Bronchial epithelial cell (primary cell): Measurements from ENCODE around the gene SENP2. TPM values are rescaled to one million over a fixed set of nuclear protein-coding genes. Genes with fewer than 3 reads are reported as not detected.

Source experiments
- DNase-seq: peaks from one replicate; pipeline ENCODE4 v3.0.0-alpha.2; 2010; ENCODE audit warnings: low read depth
- FAIRE-seq: peaks from 2 replicates; lab custom pipeline; 2011; peaks lifted over from hg19 to GRCh38; lab: Jason Lieb, UNC
- H3K27me3 ChIP-seq: 2 replicates; pipeline ENCODE4 v1.5.1; 2011; ENCODE audit warnings: low read length; ENCODE audit not compliant: control insufficient read depth, insufficient read depth
- H3K36me3 ChIP-seq: 2 replicates; pipeline ENCODE4 v1.5.1; 2011; ENCODE audit warnings: low read length; ENCODE audit not compliant: control insufficient read depth, insufficient read depth
- H3K4me3 ChIP-seq: 2 replicates; pipeline ENCODE4 v1.5.1; 2011; ENCODE audit warnings: mild to moderate bottlenecking, low read depth, low read length, control low read depth
- total RNA-seq: library from RNA; depleted of rRNA; stranded (reverse); fragments of >200 nt; gene quantifications from 2 replicates; pipeline ENCODE4 v1.2.1, GENCODE V29; 2014
- TF ChIP-seq, protein P1 (sequence below): IDR thresholded peaks from 2 replicates; pipeline ENCODE4 v1.5.1; 2011; ENCODE audit warnings: mild to moderate bottlenecking, moderate library complexity, low read length, control low read depth, inconsistent platforms; ENCODE audit not compliant: insufficient read depth, severe bottlenecking

The SENP2 gene
- total RNA-seq, 1 donor from 2014 or later: 30.5 TPM

DNA sequence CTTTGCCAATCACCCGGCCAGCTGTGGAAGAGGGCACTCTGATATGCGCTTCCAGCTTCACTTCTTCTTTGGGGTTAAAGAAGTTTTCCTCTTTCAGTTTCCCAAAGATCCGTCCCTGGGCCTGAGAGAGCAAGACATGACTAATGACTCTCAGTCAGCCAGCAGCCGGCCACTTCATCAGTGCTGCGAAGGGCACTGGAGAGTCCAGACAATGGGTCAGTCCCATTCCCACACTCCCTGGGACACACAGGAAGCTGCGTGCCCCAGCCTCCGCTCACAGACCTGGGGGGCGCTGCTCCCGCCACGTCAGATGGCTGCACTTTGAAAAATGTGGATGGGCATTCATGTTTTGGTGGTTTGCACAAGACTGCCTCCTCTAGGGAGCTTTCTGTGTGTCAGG lies 63.3 kb downstream of the SENP2 start:
- peaks cover 37% of the 10 kb centered on the region for H3K36me3 ChIP-seq
- TF ChIP-seq, protein P1, sequence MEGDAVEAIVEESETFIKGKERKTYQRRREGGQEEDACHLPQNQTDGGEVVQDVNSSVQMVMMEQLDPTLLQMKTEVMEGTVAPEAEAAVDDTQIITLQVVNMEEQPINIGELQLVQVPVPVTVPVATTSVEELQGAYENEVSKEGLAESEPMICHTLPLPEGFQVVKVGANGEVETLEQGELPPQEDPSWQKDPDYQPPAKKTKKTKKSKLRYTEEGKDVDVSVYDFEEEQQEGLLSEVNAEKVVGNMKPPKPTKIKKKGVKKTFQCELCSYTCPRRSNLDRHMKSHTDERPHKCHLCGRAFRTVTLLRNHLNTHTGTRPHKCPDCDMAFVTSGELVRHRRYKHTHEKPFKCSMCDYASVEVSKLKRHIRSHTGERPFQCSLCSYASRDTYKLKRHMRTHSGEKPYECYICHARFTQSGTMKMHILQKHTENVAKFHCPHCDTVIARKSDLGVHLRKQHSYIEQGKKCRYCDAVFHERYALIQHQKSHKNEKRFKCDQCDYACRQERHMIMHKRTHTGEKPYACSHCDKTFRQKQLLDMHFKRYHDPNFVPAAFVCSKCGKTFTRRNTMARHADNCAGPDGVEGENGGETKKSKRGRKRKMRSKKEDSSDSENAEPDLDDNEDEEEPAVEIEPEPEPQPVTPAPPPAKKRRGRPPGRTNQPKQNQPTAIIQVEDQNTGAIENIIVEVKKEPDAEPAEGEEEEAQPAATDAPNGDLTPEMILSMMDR: no peak
- FAIRE-seq (no peak), DNase-seq (no peak)
- H3K27me3 ChIP-seq: no peaks in the 10 kb centered on the region
- H3K4me3 ChIP-seq: no peak overlapping the region

DNA sequence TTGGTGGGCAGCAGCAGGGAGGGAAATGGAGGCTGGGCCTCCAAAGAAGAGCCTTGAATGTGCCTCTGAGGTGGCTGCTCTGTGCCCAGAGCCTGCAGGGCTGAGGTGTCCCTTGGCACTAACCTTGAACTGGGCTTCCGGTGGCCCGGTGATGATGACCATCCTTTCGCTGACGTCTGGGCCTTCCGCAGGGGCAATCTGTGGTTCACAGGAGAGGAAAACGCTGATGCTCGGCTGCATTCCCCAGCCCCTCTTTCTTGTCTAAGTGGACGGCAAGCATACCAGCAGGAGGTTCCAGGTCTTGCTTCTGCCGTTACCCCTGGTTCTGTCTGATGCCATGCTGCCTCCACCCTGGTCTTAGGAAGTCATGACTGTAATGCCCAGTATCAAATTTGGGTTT lies 65.9 kb downstream of the SENP2 start:
- FAIRE-seq (no peak), DNase-seq (no peak)
- Histone ChIP-seq H3K36me3 (peaks cover 31% of the 10 kb centered on the region), H3K4me3 (no peak overlapping the region), H3K27me3 (no peaks in the 10 kb centered on the region)
- TF ChIP-seq, protein P1: no peak

DNA sequence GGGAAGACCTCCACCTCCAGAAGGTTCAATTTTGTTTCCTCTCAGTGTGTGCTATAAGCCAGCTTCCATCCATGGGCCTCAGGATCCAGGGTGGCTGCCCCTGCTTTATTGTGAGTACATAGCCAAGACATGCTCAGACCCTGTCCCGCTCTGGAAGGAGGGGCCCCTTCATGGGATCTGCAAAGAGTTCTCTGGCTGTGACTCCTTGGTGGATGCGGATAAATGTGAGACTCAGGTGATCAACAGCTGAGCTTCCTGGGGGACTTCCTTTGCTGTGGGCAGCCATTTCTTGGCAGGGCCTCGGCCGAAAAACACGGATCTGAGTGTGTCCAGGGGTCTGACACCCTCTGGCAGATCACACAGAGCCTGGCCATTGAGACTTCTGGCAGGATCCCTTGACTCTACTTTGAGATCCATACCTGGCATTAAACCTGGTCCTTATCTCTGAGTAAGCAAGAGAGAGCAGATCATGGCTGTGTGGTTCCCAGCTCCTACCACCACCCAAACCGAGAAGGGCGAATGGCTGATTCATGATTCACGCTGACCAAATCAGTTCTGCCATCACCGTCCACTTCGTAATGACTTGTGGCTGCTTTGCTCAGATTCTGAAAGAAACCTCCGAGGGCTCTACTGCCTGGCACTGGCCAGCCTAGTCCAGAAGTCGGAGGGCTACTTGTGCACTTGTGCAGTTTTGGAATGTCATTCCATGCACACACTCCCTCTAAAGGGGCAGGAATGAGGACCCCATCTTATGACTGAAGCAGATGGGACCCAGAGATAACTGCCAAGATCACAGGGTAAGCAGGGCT lies 68.1 kb downstream of the SENP2 start:
- TF ChIP-seq, protein P1: no peak
- peak; percentile 36 for FAIRE-seq
- no peak for DNase-seq
- peaks cover 30% of the 10 kb centered on the region for H3K36me3 ChIP-seq
- H3K4me3 ChIP-seq: no peak overlapping the region
- H3K27me3 ChIP-seq: no peaks in the 10 kb centered on the region

DNA sequence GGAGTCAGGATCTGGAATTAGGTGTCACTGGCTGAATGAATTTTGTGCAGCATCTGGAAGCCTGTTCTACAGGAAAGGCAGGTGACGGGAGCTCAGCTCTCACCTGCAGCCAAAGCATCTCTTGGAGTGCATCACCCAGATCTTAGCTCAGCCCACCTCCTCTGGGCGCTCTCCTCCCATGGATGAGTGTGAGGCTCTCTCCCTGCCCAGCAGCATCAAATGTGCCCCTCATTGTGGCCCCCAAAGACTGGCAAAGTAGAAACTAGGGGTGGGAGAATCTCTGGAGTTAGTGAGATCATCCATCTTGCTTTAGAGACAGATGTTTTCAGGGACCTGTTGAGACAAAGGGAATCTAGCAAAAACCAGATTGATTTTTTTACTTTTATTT lies 68.7 kb downstream of the SENP2 start:
- Histone ChIP-seq H3K36me3 (peaks cover 25% of the 10 kb centered on the region), H3K27me3 (no peaks in the 10 kb centered on the region), H3K4me3 (no peak overlapping the region)
- TF ChIP-seq, protein P1: no peak
- no peak for DNase-seq
- FAIRE-seq: no peak

DNA sequence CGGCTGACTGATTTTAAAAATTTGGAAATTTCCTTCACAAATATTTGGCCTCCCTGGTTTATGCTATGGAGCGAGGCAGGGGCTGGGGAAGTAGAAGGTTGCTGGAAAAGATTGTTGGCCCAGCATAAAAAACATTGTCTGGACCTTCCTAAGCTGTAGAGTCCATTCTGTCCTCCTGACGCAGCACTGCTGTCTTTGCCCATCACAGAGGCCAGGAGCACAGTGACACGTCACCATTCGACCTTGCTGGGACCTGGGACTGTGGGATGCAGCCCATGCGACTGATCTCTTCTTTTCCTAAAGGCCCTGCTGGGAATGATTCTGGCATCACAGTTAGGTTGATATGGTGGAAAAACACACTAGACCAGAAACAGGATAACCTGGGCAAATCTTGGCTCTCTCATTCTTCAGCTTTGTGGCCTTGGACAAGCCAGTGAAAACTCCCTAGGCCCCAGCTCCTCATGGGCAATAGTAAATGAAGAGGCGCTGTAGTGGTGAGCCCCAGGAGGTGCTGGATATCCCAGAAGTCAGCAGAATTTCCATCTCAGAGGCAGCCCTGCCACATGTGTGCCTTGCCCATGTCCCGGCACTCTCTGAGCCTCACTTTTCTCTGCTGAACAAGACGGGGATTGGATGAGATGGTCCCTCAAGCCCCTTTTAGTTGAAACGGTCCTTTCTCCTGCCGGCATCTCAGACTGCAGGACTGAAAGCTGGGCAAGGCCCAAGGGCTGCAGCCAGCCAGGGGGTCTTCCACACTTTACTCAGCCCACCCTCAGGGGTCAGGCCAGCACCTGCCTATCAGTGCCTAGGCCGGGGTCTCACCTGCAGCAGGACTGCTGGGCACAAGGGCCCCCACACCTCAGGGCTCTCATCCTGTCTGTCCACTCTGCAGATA lies 69.6 kb downstream of the SENP2 start:
- no peak overlapping the region for H3K4me3 ChIP-seq
- H3K36me3 ChIP-seq: peaks cover 25% of the 10 kb centered on the region
- TF ChIP-seq, protein P1: no peak
- FAIRE-seq: no peak
- DNase-seq: no peak
- no peaks in the 10 kb centered on the region for H3K27me3 ChIP-seq
